GM18870 (cell line): Measurements from ENCODE around the gene DBX1.
"Not testable (repeated sequence)": the region's sequence is repeated elsewhere in the genome, so short reads cannot be mapped to it uniquely, and the experiment has no call there.

Experiments used
- ATAC-seq: cut with Tn5 transposase; IDR thresholded peaks from one replicate; pipeline ENCODE4 v1.9.1; 2021; ENCODE audit warnings: moderate library complexity; ENCODE audit not compliant: unreplicated experiment

Gene DBX1

DNA sequence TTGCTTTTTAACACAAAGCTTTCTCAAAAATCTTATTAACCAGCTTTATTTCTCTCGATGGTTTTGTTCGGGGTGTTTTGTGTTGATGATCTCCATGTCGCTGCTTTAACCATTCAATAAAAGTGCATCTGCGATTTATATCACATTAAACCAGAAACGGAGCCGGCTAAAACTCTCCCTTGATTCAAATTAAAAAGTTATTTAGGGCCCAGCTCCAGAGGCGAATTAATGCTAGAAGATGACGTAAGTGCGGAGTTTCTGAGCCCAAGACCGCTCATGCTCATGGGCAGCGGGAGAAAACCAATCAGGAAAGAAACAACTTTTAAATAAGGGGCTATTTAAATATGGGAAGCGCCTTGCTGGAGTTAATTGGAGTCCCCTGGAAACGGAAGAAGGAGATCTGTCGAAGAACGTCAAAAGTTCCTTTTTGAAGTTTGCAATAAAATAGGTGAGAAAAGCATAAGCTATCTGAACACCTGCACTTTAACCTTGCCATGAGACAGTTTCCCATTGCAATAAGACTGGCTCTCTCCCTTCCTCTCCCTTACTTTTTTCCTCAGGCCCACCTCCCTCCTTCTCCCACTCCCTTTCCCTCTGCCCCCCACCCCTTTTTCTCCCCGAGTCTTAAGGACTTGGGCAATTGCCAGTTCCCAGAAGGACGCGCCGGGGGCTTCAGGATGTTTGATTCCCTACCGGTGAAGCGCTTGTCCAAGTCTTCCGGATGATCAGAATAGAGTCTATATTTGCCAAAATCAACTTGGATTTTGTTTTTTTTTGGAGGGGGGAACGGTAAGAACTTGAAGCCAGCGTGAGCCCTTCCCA is 1.9 kb upstream of the DBX1 start:
- ATAC-seq, result no peak

DNA sequence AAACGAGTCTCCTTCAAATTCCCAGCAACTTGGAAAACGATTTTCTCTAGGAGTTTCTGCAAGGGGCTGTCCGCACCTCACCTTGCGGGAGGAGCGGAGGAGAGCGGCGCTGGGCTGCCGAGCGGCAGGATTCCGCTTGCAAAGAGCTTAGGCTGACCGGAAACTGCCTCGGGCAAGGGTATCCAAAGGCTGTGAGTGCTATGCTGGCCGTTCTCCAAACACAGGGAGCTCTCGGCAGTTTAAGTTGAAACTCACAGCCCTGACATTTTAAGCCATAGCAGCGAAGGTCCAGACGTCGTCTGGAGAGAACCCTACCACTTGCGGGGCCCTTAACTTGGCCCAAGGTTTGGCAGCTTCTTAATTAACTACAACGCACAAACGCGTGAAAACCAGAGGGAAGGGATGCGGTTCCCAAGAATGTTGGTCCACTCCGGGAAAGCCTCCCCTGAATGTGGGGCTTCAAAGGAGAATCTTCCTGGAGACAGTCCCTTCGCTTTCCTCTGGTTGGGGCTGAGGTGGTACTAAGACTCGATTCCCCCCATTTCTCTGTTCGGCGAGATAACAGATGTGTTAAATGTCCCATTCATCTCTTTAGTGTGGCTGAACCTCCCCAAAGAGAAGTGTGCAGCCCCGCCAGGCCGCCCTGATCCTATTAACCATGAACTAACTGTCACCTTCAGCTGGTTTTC is 1.1 kb upstream of the DBX1 start:
- ATAC-seq, result no peak

DNA sequence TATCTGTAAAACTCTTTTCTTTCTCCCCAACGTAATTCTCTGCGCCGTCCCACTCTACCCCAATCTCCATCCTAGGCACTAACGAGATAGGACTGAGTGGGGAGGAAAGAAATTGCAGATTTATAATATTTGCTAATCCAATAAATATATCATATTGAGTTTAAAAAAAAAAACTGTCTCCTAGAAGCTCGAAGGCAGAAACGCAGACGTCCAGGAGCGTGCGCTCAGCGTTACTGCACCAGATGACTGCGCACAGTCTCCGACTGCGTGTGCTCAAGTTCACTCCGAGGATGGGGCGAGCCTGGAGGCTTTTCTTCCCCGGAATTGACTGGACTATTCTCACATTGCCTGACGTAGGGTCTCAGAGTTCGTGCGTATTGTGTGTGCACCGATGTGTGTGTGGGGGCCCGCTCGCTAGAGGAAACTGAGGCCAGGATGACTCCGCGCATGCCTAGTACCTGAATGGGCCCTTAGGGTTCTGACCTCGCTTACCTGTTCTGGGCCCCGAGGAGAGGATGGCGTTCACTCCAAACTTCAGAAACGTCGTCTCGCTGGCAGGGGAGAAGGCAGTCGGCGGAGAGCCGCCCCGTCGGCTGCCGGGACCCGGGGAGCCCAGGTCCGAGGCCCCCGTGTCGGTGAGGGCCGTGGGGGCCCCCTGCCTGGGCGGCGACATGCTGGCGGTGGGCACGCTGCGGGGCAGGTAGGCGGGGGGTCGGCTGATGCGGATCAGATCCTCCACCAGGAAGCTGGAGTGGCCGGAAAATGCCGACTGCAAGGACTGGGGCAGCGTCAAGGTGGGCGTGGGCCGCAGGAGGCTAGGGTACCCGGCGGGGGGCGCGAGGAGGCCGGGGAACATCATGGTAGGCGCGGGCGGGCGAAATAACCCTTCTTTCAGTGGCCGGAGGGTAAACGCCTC is 551 bp downstream of the DBX1 start:
- ATAC-seq, result no peak

DNA sequence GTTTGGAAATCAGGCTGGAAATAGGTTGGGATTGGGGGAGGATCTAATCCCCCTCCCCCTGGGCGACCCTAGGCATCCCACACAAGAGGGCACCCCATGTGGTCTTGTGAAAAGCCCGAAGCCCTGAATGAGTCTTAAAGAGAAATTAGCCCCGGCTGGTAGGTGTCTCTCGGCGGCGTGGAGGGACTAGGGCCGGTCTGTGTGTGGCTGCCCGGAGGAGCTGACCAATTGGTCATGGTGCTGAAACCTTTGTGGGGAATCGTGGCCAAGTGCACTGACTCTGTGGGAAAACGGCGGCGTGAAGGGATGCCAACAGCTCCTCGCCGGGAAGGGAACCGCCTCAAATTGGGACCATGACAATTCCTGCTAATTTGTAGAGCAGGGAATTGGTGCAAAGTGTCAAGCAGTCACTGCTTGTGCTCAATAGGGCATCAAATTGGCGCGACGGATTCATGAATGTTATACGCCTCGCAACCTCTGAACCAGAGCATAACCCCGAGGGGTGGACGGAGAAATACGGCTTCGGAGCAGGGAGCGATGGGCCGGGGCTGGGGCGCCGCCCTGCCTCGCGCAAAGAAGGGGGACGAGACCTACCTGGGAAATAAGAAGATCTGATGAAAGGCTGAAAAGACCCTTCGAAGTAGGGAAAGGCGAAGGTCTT is 1.5 kb downstream of the DBX1 start:
- ATAC-seq, result no peak

DNA sequence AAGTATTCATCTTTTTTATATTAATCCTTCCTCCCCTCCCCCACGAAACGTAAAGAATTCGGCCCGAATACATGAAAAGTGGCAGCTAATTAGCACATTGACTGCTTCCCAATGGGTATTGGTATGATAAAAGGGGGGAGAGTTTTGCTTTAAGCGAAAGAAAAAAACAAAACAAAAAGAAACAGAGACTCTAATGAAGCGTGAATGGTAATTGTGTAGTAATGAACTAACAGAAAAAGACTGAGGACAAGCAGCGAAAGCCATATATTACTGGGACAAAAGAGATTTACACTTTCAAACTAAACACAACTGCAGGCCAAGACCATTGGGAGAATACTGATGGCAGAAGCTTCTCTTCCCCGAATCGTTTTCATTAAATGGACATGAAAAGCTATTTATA is 2.5 kb downstream of the DBX1 start:
- ATAC-seq, result no peak

DNA sequence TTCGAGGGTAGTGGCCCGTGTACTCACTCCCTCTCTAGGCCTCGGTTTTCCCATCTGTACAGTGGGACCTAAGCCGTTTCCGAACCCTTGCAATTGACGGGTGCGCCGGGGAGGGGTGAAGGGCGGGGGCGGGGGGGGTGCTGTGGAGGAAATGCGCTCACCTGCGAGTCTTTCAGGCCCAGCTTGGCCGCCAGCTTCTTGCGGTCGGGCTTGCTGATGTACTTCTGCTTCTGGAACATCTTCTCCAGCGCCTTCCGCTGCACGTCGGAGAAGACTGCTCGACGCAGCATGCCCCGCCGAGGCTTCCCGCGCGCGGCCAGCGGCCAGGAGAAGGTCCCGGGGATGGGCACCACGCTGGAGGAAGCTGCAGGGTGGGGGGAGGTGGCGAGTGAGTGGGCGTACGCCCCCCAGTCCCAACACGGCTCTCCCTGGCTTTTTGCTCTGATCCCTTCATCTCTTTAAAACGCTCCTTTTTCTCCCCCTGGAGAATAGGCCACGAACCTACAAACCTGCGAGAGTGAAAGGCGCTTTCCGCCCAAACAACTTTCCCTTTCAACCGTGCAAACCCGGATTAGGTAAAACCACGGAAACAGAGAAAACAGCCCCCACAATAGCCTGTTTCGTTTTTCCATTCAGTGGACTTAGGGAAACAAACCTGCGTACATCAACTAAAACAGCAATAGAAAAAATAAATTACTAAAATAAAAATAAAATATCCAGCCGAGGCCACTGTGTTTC is 3.2 kb downstream of the DBX1 start:
- no peak for ATAC-seq

DNA sequence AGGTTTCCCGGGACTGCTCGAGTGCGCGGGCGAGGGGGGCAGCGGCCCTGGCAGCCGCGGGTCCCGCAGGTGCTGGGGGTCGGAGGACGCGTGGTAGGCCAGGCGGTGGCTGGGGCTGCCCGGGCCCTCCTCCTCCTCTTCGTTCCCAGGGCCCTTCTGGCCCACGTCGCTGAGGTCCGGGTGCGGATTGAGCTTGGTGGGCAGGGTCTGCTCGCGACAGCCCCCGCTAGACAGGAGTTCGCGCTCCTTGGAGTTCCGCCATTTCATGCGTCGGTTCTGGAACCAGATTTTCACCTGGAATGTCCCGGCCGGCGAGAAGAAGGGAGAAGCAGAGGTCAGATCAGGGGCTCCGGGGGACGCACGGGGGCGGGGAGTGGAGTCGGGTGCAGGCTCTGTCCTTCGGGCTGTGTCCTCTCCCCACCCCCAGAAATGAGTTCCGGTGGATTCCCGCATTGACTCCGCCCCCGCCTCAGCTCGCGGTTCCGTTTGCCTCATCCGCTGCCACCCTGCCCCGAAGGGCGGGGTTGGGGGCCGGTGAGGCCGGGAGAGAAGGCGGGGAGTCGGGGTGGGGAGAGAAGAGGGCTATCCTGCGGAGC is 3.9 kb downstream of the DBX1 start:
- ATAC-seq, result no peak

DNA sequence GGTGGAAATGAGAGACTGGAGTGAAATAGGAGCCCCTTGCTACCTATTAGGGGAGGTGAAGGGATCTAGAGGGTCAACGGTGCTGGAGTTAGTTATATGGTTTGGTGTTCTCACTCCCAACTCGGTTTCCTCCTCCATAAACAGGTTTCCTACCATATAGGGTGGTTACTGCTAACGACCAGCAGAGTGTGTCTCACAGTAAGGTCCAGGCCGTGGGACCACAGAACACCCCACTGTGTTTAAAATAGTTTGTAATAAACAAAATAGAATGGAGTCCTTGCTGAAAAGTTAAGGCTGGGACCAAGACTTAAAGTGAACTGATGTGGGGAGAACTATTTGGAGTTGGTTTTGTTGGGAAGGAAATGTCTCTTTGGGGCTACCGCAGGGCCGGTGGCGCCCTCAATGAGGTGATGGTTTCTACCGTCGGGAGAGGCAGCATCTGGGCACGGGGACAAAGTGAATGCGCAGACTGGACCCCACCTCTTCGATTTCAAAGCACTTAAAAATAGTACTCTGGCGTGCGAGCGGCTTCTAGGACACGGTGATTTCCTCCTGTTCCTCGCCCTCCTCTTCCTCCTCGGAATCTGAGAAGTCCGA is 4.5 kb downstream of the DBX1 start:
- no peak for ATAC-seq

DNA sequence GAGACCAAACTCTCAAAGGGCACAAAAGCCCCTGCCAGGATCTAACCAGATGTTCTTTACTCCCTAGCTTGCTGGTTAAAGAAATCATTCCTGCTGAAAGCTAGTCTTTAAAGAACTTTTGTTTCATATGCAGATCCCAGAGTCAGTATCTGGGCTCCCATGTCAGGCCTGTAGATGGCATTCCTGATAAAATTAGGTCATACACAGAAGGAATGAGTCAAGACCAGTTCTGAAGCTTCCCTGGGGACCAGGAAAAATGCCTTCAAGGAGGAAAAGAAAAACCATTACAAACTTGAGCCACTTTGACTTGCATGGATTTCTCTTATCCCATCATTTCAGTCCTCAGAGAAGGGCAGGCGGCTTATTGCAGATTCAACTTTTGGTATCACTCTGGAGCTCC is 5.9 kb downstream of the DBX1 start:
- no peak for ATAC-seq

DNA sequence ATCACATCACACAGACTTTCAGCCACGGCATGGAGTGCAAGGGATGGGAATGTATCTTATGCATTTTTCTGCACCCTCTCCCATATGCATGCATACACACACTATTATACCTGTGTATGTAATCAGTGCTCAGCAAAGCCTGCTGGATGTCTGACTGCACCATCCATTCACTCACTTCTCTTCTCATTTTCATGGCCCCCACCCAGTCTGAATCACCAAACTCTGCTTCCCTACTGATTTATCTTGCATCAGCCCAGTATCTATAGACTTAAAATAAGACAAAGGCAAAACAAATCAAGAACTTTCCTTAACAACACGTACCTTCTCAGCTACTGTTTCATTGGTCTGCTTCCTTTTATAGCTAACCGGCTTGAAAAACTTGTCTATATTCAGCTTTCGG is 21.6 kb downstream of the DBX1 start:
- ATAC-seq, result no peak

DNA sequence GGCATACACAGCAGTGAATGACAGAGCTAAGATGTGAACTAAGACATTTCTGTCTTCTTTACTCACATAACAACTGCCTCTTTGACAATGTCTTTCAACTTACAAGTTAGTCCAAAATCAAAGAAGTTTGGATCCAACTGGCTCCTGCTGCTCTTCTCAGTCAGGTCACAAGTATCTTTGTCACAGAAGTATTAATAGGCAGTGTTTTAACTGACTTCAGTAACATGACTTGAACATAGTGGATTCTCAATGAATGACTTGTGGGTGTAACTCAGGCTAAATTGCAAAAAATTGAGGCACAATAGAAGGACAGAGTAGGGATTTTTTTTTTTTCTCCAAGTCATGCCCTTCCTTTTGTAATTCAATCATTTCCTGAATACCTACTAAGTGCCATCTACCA is 22.6 kb downstream of the DBX1 start:
- ATAC-seq, result no peak

DNA sequence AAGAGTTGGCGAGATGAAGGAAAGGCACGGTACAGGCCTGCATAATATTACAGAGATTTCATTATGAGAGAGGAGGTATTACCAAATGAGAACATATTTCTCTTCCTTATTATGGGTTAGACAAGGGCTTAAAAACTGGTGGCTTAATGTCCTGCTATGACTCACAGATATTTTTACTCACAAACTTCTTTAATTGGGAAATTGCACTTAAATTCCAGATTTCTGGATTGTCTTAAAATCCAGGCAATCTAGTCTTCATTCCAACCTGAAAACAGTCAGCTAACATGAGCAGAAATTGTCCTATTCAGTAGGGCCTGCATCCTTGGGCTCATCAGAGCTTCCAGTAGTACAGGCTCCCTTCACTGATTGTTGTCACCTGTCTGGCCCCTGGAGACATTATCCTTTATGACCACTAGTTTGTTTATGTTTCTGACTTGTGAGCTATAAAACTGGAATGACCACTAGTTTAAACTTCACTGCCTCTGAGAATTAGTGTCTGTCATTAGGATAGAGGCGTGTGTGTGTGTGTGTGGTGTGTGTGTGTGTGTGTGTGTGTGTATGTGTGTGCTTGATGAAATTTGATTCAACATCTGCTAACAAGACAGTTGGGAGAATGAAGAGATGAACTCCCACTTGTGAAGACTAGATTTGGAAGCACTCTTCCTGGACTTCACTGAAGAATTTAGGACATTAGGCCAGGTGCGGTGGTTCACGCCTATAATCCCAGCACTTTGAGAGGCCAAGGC is 25.1 kb downstream of the DBX1 start:
- ATAC-seq, result no peak

DNA sequence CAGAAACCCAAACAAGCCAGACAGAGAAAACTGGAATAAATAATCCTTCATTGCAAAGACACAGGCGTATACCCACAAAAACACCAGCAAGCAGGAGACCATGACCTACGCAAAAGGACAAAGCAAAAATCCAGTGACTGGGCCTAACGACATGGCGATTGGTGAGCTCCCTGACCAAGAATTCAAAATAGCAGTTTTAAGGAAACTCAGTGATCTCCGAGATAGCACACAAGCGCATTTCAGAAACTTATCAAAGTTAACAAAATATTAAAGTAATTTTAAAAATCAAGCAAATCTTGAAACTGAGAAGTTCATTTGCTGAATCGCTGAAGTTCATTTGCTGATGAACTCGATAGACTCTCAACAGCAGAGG is 27.6 kb downstream of the DBX1 start:
- no peak for ATAC-seq

DNA sequence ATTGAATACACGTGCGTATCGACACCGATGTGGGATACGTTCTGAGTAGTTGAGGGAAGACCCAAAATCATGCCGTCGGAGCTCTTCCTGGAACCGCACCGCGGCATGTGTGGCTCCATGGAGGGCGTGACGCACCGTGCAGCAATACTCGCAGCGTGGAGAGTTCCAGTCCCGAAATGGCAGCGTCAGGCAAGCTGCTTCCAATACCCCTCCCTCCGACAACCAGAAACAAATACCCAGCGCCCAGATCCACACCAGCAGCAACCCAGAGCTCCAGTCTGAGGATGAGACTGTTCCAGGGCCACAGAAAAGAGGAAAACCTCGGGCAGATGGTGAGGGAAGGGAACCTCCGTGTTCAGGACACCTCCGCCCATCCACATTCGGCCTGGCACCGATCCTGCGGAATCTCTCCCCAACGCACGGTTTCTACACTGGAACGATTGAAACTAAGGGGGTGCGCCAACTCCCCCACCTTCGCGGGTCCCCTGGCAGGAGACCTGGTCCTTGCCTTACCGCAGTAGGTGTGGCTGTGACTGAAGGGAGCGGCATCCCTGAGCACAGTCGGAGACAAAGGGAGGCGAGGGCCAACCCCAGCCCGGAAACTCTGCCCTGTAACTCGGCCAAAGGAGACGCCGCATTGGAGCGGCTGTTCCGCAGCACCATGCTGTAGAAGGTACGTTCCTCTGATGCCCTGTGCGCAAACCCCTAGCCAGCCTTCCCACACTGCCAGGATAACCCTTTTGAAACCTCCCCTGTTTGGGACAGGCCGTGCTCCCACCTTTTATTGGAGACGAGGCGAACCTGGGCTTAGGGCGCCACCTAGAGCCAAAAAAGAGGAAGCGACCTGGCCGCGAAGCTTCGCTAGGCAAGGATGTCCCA is 28.2 kb downstream of the DBX1 start:
- ATAC-seq, result no peak

DNA sequence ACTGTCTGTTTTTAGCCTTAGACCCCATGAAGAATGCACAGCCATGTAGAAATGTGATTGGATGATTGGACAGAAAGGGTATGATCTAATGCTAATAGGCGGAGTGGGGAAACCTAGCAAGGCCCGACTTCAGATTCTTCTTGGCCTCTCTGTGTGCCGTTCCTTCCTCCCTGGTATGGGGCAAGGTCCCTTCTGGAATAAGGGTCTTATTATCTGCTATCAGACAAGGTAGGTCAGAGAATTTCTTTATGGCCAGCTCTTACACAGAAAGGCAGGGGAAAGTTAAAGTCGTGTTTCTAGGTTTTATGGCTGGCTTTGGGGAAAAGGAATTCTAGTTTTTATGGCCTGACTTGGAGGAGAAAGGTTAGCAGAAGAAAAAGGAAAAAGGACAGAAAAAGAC is 30.6 kb downstream of the DBX1 start:
- no peak for ATAC-seq

DNA sequence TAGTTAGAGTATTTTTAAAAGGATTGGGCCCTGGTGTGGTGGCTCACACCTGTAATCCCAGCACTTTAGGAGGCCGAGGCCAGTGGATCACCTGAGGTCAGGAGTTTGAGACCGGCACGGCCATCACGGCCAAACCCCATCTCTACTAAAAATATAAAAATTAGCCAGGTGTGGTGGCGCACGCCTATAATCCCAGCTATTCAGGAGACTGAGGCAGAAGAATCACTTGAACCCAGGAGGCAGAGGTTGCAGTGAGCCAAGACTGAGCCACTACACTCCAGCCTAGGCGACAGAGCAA is 31.8 kb downstream of the DBX1 start:
- ATAC-seq, result not testable (repeated sequence)

DNA sequence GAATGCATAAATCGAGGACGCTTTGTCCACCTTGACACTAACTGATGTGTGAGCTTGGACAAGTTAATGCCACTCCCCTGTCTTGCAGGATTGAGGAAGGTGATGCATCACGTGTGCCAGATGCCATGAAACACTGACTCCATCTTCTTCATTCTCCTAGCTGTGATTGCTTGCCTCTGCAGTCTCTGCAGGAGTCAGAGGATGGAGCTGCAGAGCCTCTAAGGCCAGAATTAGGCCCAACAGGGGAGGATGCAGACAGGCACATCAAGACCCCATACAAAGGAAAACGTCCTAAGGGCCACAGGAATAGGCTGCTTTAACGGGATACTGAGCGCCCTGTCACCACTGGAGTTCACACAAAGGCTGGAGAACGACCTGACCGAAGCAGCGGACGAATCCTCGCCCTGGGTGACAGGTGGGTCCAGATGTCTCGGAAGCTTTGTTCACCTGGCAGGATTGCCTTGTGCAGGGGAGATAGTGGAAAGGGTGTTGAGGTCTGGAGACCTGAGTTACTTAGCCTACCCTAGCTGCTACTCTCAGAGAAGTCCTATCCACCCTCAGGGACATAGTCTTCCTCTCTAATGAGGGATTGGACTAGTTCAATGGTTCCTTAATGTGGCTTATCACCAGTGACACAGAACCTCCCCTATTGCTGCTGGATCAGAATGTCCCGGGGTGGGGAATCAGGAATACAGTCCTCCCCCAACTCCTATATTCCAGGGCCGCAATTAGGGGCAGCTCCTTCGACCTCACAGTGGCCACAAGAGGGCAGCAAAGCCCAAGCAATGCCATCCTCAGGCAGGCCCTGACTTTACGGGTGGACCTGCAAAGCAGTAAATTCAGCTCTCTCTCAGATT is 32.4 kb downstream of the DBX1 start:
- no peak for ATAC-seq
